Hematopoietic multipotent progenitor cell treated with erythropoietin and hydrocortisone succinate and interleukin-3 and kit ligand, for 17 days (in vitro differentiated cells): ENCODE results near the gene CALHM5.
"Not testable (repeated sequence)": the region's sequence is repeated elsewhere in the genome, so short reads cannot be mapped to it uniquely, and the experiment has no call there.

Source experiments
- DNase-seq: peaks from one replicate; pipeline ENCODE4 v3.0.0-alpha.2; 2015; ENCODE audit warnings: low spot score

Gene CALHM5

DNA sequence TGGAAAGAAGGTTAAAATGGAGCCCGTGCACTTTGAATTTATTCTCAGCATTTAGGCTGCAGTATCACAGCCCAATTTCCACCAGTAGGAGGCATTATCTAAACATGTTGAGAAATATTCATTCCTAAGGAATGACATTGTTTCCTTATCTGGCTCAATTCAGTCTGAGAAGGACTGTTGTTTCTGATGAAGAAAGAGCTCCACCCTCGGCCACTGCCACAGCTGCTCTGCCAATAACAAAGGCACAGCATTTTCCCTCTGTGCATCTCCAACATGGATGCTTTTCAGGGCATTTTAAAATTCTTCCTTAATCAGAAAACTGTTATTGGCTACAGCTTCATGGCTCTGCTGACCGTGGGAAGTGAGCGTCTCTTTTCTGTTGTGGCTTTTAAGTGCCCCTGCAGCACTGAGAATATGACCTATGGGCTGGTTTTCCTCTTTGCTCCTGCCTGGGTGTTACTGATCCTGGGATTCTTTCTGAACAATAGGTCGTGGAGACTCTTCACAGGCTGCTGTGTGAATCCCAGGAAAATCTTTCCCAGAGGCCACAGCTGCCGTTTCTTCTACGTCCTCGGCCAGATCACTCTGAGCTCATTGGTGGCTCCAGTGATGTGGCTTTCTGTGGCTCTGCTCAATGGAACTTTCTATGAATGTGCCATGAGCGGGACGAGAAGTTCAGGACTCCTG, at the start of gene CALHM5:
TSS of gene CALHM5 (plus strand) at position 216 of the 687 bp plus-strand sequence. CDS start at position 274, 58 bp downstream.
- DNase-seq, result no peak

DNA sequence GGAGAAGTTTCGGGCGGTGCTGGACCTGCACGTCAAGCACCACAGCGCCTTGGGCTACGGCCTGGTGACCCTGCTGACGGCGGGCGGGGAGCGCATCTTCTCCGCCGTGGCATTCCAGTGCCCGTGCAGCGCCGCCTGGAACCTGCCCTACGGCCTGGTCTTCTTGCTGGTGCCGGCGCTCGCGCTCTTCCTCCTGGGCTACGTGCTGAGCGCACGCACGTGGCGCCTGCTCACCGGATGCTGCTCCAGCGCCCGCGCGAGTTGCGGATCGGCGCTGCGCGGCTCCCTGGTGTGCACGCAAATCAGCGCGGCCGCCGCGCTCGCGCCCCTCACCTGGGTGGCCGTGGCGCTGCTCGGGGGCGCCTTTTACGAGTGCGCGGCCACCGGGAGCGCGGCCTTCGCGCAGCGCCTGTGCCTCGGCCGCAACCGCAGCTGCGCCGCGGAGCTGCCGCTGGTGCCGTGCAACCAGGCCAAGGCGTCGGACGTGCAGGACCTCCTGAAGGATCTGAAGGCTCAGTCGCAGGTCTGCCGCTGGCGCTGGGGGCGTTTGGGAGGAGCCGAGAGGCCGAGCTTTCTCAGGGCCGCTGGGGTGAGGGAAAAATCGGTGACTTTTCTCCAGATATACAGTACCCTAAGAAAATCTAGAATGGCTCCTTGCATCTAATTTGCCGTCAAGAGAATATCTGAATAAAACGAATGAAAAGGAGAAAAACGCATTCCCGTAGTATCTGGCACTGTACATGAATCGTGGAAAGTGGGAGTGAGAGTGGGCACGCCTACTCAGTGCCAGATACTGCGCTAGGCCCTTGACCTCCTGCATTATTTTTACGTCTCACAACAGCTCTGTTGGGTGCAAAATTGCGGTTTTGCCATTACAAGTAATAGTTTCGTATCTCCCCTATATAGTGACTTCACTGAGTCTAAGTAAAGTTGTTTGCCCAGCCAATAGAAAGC, 49.2 kb upstream of the CALHM5 start:
- no peak for DNase-seq

GRCh38 chr6:116463301-116463700, 48.1 kb upstream of the CALHM5 start:
- no peak for DNase-seq

- DNase-seq, result no peak
Observed at GRCh38 chr6:116465246-116465645, 46.2 kb upstream of the CALHM5 start.

DNA sequence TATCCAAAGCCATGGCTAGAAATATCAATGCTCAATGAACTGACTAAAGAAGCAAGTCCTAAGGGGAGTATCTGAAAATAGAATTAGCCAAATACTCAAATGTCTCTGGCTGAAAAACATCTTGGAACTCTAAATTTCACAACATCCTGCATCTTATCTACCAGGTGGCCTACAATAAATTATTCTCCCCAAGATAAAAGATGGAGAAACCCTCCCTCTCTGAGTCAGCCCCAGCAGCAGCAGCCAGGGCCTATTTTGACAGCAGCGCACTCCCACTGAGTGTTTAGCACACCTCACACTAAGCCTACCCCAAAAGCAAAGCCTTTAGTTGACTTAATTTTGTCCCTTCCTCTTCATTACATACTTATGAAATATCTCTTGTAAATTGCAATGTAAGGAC, 44.3 kb upstream of the CALHM5 start:
- DNase-seq, result no peak

- no peak for DNase-seq
Observed at GRCh38 chr6:116467514-116467913, 43.9 kb upstream of the CALHM5 start.

- DNase-seq, result peak; percentile 36
Observed at GRCh38 chr6:116468293-116468692, 43.1 kb upstream of the CALHM5 start.

DNA sequence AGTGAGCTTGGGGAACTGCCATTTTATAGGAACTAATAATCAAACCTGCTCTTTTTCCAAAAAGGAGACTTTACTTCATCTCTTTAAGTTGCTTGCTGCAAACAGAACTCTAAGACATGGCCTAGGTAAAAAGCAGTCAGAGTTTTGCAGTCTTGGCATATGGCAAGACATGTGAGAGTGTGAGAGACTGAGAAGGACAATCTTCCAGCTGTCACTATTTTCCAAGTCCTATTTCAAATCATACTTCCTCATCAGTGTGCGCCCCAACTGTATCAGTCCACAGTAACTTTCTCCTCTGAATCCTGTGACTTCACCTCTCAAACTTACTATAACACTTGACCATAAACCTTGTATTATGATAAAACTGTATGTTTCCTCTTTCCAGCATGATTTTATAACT, 39.9 kb upstream of the CALHM5 start:
- DNase-seq, result no peak

GRCh38 chr6:116472706-116473105, 38.7 kb upstream of the CALHM5 start:
- DNase-seq, result no peak

GRCh38 chr6:116475141-116475540, 36.3 kb upstream of the CALHM5 start:
- DNase-seq, result no peak

DNA sequence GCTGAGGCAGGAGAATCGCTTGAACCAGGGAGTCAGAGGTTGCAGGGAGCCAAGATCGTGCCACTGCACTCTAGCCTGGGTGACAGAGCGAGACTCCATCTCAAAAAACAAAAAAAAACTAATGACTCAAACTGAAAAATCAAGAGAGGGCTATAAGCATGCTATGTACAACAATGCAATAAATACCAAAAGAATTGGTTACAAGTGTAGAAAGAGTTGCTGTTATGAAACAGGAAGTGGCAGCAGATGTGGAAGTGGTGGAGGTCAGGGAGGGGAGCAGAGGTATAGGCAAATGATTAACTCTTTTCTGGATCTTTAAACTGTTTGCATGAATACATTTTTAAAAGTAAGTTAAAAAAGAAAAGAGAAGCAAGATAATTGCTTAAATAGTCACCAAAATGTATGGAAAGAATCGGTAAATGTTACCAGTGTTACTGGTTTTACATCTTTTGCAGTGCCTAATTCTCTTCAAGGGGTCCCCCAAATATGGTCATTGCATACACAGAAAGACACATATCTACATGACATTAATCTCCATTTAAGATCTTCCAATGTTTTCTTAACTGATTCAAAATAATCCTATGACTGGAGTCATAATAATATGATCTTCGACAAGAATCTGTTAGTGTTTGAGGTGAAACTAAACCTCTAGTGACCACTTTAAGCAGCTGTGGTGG, 35.3 kb upstream of the CALHM5 start:
- DNase-seq, result no peak

DNA sequence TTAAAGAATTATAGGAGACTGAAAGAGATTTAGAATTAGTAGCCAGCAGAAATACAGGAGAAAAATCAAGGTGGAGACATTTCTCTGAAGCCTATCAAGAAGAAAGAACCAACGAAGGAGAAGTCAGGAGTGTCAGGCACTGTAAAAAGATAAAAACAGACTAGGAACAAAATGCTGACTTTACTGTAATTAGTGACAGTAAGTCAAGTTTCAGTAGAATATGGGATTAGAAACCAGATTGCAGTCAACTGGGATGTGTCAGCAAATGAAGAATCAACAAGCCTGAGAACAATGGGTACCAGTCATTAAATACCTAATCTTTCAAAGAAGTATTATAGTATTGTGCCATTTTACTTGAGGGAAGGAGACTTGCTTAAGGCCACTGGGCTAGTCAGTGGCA, 28.7 kb upstream of the CALHM5 start:
- DNase-seq, result no peak

GRCh38 chr6:116483616-116484015, 27.8 kb upstream of the CALHM5 start:
- no peak for DNase-seq

GRCh38 chr6:116485559-116486184, 25.8 kb upstream of the CALHM5 start:
- DNase-seq, result no peak

DNA sequence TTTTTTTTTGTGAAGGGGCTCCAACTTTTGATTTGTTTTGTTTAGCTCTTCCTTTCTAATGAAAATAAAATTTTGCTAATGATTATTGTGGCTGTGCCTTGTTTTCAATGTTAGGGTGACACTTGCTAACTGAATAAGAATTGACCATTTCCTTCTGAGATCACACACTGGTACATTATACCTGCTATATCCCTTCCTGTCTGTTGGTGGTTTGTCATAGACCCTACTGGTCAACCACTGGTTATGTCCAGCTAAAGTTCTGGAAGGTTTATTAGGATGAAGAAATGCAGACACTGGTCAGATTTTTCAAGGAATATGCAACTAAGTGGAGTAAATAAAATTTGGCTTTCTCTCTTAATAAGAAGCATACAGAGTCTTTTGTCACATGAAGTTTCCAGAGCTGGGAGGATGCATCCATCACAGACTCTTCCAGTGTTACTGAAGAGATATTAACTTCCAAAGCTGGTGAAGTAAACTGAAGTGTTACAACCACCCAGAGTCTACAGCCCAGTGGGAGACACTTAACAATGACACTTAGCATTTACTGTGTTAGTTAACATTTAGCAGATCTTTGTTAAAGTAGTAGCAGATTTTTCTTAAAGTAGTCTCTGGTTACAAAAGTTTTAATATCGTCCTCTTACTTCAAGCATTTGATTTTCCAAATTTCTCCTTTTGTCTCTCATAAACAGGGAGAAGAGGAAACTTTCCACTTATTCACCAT, 19.7 kb upstream of the CALHM5 start:
- DNase-seq, result no peak

DNA sequence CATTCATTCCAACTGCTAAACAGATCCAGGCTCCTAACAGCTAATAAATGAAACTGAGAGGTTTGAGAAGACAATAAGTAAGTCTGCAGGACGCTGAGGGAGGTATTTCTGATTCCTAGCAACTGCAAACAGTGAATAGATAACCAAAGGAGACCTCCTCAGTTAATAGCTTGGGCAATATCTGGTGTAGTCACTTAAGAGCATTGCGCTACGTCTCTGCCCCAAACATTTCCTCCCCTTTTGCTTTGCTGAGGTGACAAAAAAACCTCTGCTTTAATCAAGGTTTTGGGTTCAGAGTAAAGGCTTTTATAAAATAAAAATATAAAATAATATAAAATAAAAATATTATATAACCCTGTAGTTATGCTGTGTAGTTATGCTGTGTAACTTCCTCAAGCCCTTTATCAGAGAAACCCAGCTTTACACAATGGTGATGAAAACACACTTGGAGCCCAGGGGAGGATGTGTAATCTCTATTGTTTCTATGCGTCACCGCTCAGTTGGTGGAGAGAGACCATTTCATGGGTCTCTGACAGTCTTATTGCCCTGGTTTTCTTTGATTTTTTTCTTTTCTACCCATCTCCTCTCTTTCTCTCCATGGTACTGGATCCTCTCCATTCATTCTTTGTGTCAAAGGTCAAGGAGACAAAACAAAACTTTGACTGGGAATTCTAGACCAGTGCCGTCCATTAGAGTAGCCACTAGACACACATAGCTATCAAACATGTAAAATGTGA, 18.9 kb upstream of the CALHM5 start:
- no peak for DNase-seq

DNA sequence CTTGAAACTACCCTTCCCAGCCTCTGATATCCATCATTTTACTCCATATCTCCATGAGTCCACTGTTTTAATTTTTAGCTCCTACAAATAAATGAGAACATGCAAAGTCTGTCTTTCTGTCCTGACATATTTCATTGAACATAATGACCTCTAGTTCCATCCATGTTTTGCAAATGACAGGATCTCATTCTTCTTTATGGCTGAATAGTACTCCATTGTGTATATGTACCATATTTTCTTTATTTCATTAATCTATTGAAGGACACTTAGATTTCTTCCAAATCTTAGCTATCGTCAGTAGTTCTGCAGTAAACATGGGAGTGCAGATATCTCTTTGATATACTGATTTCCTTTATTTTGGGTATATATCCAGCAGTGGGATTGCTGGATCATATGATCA, 16.3 kb upstream of the CALHM5 start:
- not testable (repeated sequence) for DNase-seq

- no peak for DNase-seq
Observed at GRCh38 chr6:116497113-116497676, 14.2 kb upstream of the CALHM5 start.

DNA sequence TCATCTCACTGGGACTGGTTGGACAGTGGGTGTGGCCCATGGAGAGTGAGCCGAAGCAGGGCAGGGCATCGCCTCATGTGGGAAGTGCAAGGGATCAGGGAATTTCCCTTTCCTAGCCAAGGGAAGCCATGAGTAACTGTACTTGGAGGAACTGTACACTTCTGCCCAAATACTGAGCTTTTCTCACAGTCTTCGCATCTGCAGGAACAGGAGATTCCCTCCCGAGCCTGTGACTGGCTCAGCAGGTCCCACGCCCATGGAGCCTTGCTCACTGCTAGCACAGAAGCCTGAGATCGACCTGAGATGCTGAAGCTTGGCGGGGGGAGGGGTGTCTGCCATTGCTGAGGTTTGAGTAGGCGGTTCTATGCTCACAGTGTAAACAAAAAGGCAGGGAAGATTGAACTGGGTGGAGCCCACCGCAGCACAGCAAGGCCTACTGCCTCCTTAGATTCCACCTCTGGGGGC, 10.4 kb upstream of the CALHM5 start:
- no peak for DNase-seq

GRCh38 chr6:116507324-116507723, 4.1 kb upstream of the CALHM5 start:
- DNase-seq, result no peak
